Lung (tissue), 12 donors: ENCODE measurements around the gene SPATA9. TPM values are rescaled to one million over a fixed set of nuclear protein-coding genes. Genes with fewer than 3 reads are reported as not detected.

Experiments used
- ATAC-seq: fragments of 200-7000 bp; cut with Tn5 transposase; one replicate; pipeline ENCODE4 v1.9.1; 2020; ENCODE audit warnings: moderate number of reproducible peaks; ENCODE audit not compliant: insufficient read depth, low FRiP score
- DNase-seq, 3 donors: peaks; one replicate each; pipeline ENCODE4 v3.0.0-alpha.2; 2013 to 2017
- H3K27ac ChIP-seq, 2 donors: one replicate each; pipeline ENCODE4 v1.5.1; 2013; ENCODE audit warnings: mild to moderate bottlenecking in 2 of 2, moderate library complexity in 2 of 2, control low read depth in 1 of 2, inconsistent platforms in 1 of 2, low read depth in 1 of 2, low read length in 1 of 2
- H3K27me3 ChIP-seq, 3 donors: one replicate each; pipeline ENCODE4 v1.5.1; 2013; ENCODE audit warnings: low read length in 2 of 3; ENCODE audit not compliant: control insufficient read depth in 3 of 3, insufficient read depth in 3 of 3
- H3K36me3 ChIP-seq, 4 donors: one replicate each; pipeline ENCODE4 v1.5.1; 2013; ENCODE audit warnings: low read length in 4 of 4, mild to moderate bottlenecking in 1 of 4, moderate library complexity in 1 of 4; ENCODE audit not compliant: control insufficient read depth in 4 of 4, insufficient read depth in 4 of 4
- H3K4me1 ChIP-seq, 5 donors: one replicate each; pipeline ENCODE4 v1.5.1; 2013; ENCODE audit warnings: low read length in 5 of 5, mild to moderate bottlenecking in 2 of 5, moderate library complexity in 1 of 5; ENCODE audit not compliant: control insufficient read depth in 5 of 5, insufficient read depth in 5 of 5
- H3K4me3 ChIP-seq: one replicate; pipeline ENCODE4 v1.5.1; 2013; ENCODE audit warnings: mild to moderate bottlenecking, control low read depth, moderate library complexity
- H3K9ac ChIP-seq, 2 donors: one replicate each; pipeline ENCODE4 v1.5.1; 2013; ENCODE audit warnings: low read length in 2 of 2, control low read depth in 1 of 2; ENCODE audit not compliant: insufficient read depth in 1 of 2
- H3K9me3 ChIP-seq, 4 donors: one replicate each; pipeline ENCODE4 v1.5.1; 2013; ENCODE audit warnings: low read length in 3 of 4, mild to moderate bottlenecking in 1 of 4, moderate library complexity in 1 of 4; ENCODE audit not compliant: control insufficient read depth in 4 of 4, insufficient read depth in 3 of 4
- WGBS, 2 donors: extraction: QIAGEN DNeasy Blood & Tissue Kit; methylation state at CpG; one replicate each; pipeline ENCODE4 v1.1.7; 2013; 5-methylcytosine and 5-hydroxymethylcytosine counted together
- polyA plus RNA-seq, 2 donors: library from polyadenylated mRNA; stranded (reverse); fragments of 200-250 nt; gene quantifications; one replicate each; pipeline ENCODE4 v1.2.1, GENCODE V29; 2013
- total RNA-seq, 2 donors: library from RNA; depleted of rRNA in 1 of 2; stranded (reverse); fragments of >200 nt in 1 of 2; gene quantifications; one replicate each; pipeline ENCODE4 v1.2.1, GENCODE V29; 2014 to 2021
- TF ChIP-seq, protein P1 (sequence below): IDR thresholded peaks from 2 replicates; pipeline ENCODE4 v1.5.1; 2012; ENCODE audit warnings: mild to moderate bottlenecking; ENCODE audit errors: control extremely low read depth, extremely low read depth
- donor health status: control.
- donor health status: control.
- donor health status: Bipolar disorder and iron deficiency.
- donor health status: healthy.
- donor health status: DM: yes; HTN: yes; CAD: no.

Gene SPATA9
- total and polyA plus RNA-seq, 4 donors = 0.31 to 0.77 (median 0.40) TPM; not detected in 1

DNA sequence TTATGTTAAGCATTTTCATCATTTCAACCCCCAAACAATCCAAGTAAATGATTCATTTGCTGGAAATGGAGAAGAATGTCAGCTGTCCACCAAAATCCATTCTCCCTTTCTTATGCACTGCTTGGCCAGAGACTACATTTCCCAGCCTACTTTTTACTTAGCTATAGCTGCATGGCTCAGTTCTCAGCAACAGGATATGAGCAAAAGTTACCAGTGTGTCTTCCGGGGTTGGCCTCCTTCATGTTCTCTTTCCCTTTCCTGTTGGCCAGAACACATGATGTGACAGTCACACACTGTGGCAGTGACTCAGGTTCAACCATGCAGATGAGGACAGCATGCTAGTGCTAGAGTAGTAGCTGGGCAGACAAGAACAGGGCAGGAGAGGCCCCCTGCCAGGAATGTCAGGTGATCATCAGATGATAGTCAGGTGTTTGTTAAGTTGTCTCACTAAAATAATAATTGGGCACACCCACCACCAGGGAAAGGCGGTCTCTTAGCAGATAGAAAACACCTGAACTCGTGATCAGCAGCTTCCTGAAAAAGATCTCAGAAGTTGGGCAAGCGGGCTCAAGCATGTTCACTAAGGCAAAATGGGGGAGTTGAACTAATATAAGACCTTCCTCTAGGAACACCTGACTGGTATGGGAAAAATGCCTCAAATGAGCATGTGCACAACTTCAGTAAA is 50.7 kb downstream of the SPATA9 start:
- no peak overlapping the region for H3K9ac ChIP-seq
- no peak overlapping the region for H3K27ac ChIP-seq
- no peak overlapping the region for H3K4me3 ChIP-seq
- no peaks in the 10 kb centered on the region for H3K36me3 ChIP-seq
- ATAC-seq (peak; percentile 77), DNase-seq (no peak)
- WGBS, 2 donors = 72 to 82% methylated on average over 4 of the region's 4 CpGs
- H3K27me3 ChIP-seq = no peaks in the 10 kb centered on the region
- no peaks in the 10 kb centered on the region for H3K4me1 ChIP-seq
- TF ChIP-seq, protein P1, sequence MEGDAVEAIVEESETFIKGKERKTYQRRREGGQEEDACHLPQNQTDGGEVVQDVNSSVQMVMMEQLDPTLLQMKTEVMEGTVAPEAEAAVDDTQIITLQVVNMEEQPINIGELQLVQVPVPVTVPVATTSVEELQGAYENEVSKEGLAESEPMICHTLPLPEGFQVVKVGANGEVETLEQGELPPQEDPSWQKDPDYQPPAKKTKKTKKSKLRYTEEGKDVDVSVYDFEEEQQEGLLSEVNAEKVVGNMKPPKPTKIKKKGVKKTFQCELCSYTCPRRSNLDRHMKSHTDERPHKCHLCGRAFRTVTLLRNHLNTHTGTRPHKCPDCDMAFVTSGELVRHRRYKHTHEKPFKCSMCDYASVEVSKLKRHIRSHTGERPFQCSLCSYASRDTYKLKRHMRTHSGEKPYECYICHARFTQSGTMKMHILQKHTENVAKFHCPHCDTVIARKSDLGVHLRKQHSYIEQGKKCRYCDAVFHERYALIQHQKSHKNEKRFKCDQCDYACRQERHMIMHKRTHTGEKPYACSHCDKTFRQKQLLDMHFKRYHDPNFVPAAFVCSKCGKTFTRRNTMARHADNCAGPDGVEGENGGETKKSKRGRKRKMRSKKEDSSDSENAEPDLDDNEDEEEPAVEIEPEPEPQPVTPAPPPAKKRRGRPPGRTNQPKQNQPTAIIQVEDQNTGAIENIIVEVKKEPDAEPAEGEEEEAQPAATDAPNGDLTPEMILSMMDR = no peak
- H3K9me3 ChIP-seq = no peaks in the 10 kb centered on the region

DNA sequence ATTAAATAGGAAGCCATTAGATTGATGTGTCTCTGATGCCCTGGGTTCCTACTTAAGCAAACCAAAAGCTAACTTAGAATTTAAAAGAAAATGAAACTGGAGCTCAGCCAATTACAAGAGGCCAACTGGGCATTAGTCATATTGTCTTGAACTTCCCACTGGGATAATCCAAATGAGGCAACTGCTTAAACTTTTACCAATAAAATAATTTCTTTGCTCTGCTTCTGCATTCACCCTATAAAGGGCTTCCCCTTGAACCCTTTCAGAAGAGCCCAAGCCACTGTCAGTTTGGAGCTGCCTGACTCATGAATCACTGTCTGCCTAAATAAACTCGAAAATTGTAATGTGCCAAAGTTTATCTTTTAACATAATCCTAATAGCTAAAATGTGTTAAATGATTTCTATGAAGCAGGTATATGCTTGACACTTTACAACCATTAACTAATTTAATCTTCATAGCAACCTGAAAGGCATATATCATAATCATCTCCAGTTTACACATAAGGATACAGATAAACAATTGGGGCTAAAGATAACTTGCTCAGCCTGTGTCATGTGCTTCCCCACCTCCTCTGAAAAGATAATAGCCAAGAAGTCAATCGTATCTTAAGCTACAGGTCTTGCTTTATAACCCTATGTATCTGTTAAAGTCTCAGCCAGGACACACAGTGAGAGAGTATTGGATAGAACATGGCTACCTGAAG is 51.4 kb downstream of the SPATA9 start:
- Histone ChIP-seq H3K4me1 (no peaks in the 10 kb centered on the region), H3K9me3 (no peaks in the 10 kb centered on the region), H3K9ac (no peak overlapping the region), H3K4me3 (no peak overlapping the region), H3K36me3 (no peaks in the 10 kb centered on the region), H3K27ac (no peak overlapping the region), H3K27me3 (no peaks in the 10 kb centered on the region)
- WGBS, 2 donors = 73 to 85% methylated on average over 2 of the region's 2 CpGs
- no peak for ATAC-seq
- peak in 1 of 3 donors; percentile 24 for DNase-seq
- TF ChIP-seq, protein P1 = no peak

DNA sequence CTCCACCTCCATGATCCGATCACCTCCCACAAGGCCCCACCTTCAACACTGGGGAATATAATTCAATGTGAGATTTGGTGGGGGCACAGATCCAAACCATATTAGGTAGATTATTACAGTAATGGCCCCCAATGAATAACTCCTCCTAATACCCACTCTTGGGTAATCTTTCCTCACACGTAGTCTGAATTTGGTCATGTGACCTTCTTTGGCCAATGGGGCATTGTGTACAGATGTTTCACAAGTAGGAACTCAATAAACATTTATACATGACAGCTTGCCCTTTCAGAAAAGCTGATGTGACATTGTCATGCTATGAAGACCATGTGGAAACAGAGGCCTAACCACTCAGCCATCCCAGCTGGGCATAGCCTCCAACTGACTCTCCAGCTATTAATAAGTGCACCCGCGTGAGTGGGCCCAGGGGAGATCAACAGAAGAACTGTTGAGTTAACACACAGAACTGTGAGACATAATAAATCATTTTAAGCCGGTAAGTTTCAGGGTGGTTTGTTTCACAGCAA is 52.3 kb downstream of the SPATA9 start:
- no peak for DNase-seq
- Histone ChIP-seq H3K27ac (no peak overlapping the region), H3K9ac (no peak overlapping the region), H3K36me3 (no peaks in the 10 kb centered on the region), H3K4me1 (no peaks in the 10 kb centered on the region), H3K9me3 (no peaks in the 10 kb centered on the region), H3K27me3 (no peaks in the 10 kb centered on the region), H3K4me3 (no peak overlapping the region)
- no peak for ATAC-seq
- TF ChIP-seq, protein P1 = no peak
- WGBS, 2 donors = 88 to 89% methylated on average over 5 of the region's 5 CpGs
